Adipose tissue (tissue), 3 donors: ENCODE results near the gene ANXA11. TPM values are rescaled to one million over a fixed set of nuclear protein-coding genes. Genes with fewer than 3 reads are reported as not detected.
A peak's percentile ranks its signal among the peaks of the same experiment; 100 is the strongest.
"Not testable (repeated sequence)": the region's sequence is repeated elsewhere in the genome, so short reads cannot be mapped to it uniquely, and the experiment has no call there.

Source experiments
- H3K27ac ChIP-seq: one replicate; pipeline ENCODE4 v1.5.1; 2013; ENCODE audit warnings: low read depth, low read length
- WGBS, 3 donors: extraction: QIAGEN DNeasy Blood & Tissue Kit; methylation state at CpG; one replicate each; pipeline ENCODE4 v1.1.7; 2013; 5-methylcytosine and 5-hydroxymethylcytosine counted together
- polyA plus RNA-seq, 3 donors: library from polyadenylated mRNA; stranded (reverse); fragments of 200-250 nt; gene quantifications; one replicate each; pipeline ENCODE4 v1.2.3, GENCODE V29; 2013
- donor health status: healthy with polysubstance abuse.
- donor health status: Bipolar disorder and iron deficiency.
- donor health status: healthy.

Gene ANXA11
- 100 to 1,000 TPM in 2 of 3 donors, 10 to 100 TPM in 1; 64.4 to 125 (median 117) TPM for polyA plus RNA-seq

GRCh38 chr10:80205477-80206276 is at the start of gene ANXA11:
TSS of gene ANXA11 (minus strand) at chr10:80205537. CDS start at chr10:80172861, 32,676 bp downstream.
- peak within 1 kb of the TSS; percentile 82 for H3K27ac ChIP-seq
- WGBS, 3 donors = 2 to 3% (median 2%) methylated on average over 43 to 45 of the region's 45 CpGs

DNA sequence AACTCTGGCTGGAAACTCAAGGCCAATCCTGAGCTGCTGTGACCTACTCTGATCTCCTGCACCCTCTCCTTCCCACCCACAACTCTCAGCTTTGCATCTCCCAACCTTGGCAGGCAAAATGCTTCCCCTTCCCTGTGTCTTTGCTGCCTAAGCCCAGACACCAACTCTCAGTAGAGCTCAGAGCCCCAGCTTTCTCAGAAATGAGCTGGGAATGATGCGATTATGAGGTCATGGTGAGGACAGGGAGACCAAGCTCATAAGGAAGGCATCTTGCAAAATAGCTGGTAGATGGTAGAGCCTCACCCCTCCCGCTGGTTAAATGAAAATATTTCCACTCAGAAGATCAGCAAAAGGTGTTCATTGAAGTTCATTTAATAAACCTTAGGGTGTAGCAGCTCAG is 49.4 kb upstream of the ANXA11 start:
- not testable (repeated sequence) for H3K27ac ChIP-seq
- WGBS, 3 donors = no CpG with 5 or more reads among the region's 2 CpGs

GRCh38 chr10:80253963-80254271 is 48.6 kb upstream of the ANXA11 start:
- not testable (repeated sequence) for H3K27ac ChIP-seq

GRCh38 chr10:80253266-80253962 is 48.1 kb upstream of the ANXA11 start:
- WGBS, 3 donors = 46 to 86% (median 58%) methylated on average over 5 of the region's 5 CpGs
- H3K27ac ChIP-seq = no peak overlapping the region

More at GRCh38 chr10:80253963-80254271, 48.6 kb upstream of the ANXA11 start:
- 5 to 23% (median 23%) methylated on average over 1 of the region's 1 CpG for WGBS, 3 donors

DNA sequence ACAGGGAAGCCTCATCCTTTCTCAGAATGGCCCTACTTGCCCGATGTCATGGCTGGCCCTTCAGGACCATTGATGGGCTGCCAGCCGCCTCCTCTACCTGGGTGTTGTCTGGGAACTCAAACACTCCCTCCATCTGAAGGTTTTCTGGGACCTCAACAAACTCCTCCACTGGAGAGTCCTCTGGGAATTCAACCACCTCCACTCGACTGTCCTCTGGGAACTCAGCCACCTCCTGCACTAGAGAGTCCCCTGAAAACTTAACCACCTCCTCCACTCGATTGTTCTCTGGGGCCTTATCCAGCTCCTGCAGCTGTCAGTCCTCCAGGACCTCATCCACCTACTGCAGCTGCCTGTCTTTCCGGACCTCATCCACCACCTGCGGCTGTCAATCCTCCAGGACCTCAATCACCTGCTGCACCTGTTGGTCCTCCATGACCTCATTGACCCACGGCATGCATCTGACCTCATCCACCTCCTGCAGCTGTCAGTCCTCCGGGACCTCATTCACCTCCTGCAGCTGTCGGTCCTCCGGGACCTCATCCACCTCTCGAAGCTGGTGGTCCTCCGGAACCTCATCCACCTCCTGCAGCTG is 47.1 kb upstream of the ANXA11 start:
- 66 to 89% (median 85%) methylated on average over 12 of the region's 12 CpGs for WGBS, 3 donors

GRCh38 chr10:80251703-80252280 is 46.5 kb upstream of the ANXA11 start:
- not testable (repeated sequence) for H3K27ac ChIP-seq
- WGBS, 3 donors = 85 to 88% (median 86%) methylated on average over 3 of the region's 4 CpGs

More for the DNA sequence above, 47.1 kb upstream of the ANXA11 start:
- no peak overlapping the region for H3K27ac ChIP-seq

DNA sequence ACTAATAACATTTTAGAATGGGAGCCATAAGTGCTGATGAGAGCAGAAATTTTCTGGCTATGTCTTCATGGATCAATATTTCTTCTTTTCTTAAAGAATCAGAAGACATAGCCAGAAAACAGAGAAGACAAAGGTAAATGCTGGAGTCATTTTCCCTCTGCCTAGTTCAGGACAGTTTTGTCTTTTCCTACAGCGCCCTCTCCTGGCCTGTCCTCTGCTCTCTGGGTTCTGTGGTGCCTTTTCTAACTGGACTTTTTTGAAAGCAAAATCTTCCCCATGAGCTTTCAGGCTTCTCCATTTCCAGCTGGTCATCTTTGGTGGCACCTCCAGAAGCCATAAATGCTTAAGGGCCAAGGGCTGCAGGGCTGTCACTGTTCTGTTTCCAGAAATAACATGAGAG is 45.1 kb upstream of the ANXA11 start:
- no CpG with 5 or more reads among the region's 1 CpG for WGBS, 3 donors
- not testable (repeated sequence) for H3K27ac ChIP-seq

DNA sequence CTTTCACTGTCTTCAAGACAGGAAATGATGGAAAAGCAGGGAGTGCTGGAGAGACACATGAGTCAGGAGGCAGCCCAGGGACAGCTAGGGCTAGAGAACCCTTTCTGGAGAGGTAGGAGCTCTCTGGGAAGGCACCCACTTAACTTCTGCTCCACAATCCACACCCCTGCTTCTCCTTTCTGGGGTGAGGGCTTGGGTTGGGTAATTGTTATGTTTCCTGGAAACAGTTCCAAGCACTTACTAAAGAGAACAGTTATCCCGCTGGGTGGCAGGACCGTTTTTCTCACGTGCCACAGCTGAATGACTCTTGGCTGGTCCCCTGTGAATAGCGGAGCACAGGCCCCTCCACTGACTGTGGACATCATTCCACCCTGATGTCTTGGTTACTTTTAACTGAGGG is 44.6 kb upstream of the ANXA11 start:
- H3K27ac ChIP-seq = not testable (repeated sequence)
- 17 to 69% (median 19%) methylated on average over 1 to 3 of the region's 4 CpGs for WGBS, 3 donors

DNA sequence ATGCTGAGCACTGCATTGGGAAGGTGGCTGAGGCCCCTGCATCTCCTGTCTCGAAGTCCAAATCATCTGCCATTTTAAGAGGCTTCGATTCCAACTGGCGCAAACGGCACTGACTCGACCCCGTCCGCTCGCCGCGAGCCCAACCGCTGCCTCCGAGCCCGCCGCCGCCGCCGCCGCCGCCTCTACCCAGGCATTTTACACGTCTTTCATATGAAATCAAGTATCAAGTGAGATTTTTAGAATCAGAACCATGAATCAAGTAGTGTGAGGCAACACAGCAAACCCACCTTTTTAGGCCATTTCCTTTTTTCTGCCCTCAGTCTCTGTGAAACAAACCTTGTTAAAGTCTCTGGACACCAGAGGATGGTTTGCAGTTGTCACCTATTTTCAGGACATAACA is 42.3 kb upstream of the ANXA11 start:
- not testable (repeated sequence) for H3K27ac ChIP-seq
- 92 to 96% (median 95%) methylated on average over 15 to 18 of the region's 20 CpGs for WGBS, 3 donors

GRCh38 chr10:80244371-80244770 is 39.0 kb upstream of the ANXA11 start:
- WGBS, 3 donors = 91 to 95% (median 94%) methylated on average over 3 of the region's 3 CpGs
- not testable (repeated sequence) for H3K27ac ChIP-seq

- not testable (repeated sequence) for H3K27ac ChIP-seq
- 17 to 51% (median 40%) methylated on average over 1 to 2 of the region's 4 CpGs for WGBS, 3 donors
Measured at GRCh38 chr10:80242341-80242740, 37.0 kb upstream of the ANXA11 start.

- H3K27ac ChIP-seq = not testable (repeated sequence)
- WGBS, 3 donors = 78 to 85% (median 83%) methylated on average over 5 of the region's 5 CpGs
Measured at GRCh38 chr10:80236457-80236856, 31.1 kb upstream of the ANXA11 start.

GRCh38 chr10:80234331-80235235 is 29.2 kb upstream of the ANXA11 start:
- not testable (repeated sequence) for H3K27ac ChIP-seq
- 76 to 87% (median 80%) methylated on average over 11 of the region's 11 CpGs for WGBS, 3 donors

GRCh38 chr10:80233871-80234270 is 28.5 kb upstream of the ANXA11 start:
- 74 to 83% (median 81%) methylated on average over 1 of the region's 1 CpG for WGBS, 3 donors

GRCh38 chr10:80226723-80227122 is 21.4 kb upstream of the ANXA11 start:
- 44 to 87% (median 60%) methylated on average over 4 of the region's 4 CpGs for WGBS, 3 donors
- H3K27ac ChIP-seq = not testable (repeated sequence)

More at GRCh38 chr10:80233871-80234270, 28.5 kb upstream of the ANXA11 start:
- H3K27ac ChIP-seq = not testable (repeated sequence)

GRCh38 chr10:80223031-80223419 is 17.7 kb upstream of the ANXA11 start:
- 36 to 61% (median 59%) methylated on average over 2 of the region's 5 CpGs for WGBS, 3 donors
- not testable (repeated sequence) for H3K27ac ChIP-seq

- H3K27ac ChIP-seq = not testable (repeated sequence)
- WGBS, 3 donors = 84 to 100% (median 85%) methylated on average over 1 of the region's 1 CpG
Measured at GRCh38 chr10:80218878-80219277, 13.5 kb upstream of the ANXA11 start.

GRCh38 chr10:80214368-80214982 is 9.1 kb upstream of the ANXA11 start:
- WGBS, 3 donors = 58 to 90% (median 86%) methylated on average over 5 of the region's 5 CpGs

More at GRCh38 chr10:80214368-80214982, 9.1 kb upstream of the ANXA11 start:
- not testable (repeated sequence) for H3K27ac ChIP-seq
